Measurements from ENCODE around the gene GSTO2.

Gene GSTO2

DNA sequence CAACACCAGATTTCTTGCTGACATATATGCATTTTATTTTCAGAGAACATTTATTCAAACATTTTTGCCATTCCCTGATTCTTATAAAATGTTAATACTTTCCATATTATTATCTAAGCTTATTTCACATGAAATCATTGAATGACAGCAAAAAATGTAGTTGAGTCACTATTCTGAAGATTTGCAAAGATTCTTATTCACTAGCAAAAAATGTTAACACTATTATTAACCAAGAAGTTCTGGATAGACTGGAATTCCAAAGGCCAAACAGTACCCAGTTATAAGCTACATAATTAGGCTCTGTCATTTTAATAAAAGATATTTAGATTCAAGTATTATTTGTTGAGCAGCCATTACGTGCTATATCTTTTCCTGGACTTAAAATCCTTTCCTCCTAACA lies 4.3 kb downstream of the GSTO2 start:
- no peak for TF ChIP-seq CTCF (conservative IDR thresholded peaks at IDR 0.05)
- no peak overlapping the region for H3K27ac ChIP-seq

GRCh38 chr10:104273899-104274575 lies 5.1 kb downstream of the GSTO2 start:
- H3K27ac ChIP-seq, result no peak overlapping the region
- TF ChIP-seq CTCF (conservative IDR thresholded peaks at IDR 0.05) (no peak), ZFX (IDR thresholded peaks at IDR 0.05) (no peak)

DNA sequence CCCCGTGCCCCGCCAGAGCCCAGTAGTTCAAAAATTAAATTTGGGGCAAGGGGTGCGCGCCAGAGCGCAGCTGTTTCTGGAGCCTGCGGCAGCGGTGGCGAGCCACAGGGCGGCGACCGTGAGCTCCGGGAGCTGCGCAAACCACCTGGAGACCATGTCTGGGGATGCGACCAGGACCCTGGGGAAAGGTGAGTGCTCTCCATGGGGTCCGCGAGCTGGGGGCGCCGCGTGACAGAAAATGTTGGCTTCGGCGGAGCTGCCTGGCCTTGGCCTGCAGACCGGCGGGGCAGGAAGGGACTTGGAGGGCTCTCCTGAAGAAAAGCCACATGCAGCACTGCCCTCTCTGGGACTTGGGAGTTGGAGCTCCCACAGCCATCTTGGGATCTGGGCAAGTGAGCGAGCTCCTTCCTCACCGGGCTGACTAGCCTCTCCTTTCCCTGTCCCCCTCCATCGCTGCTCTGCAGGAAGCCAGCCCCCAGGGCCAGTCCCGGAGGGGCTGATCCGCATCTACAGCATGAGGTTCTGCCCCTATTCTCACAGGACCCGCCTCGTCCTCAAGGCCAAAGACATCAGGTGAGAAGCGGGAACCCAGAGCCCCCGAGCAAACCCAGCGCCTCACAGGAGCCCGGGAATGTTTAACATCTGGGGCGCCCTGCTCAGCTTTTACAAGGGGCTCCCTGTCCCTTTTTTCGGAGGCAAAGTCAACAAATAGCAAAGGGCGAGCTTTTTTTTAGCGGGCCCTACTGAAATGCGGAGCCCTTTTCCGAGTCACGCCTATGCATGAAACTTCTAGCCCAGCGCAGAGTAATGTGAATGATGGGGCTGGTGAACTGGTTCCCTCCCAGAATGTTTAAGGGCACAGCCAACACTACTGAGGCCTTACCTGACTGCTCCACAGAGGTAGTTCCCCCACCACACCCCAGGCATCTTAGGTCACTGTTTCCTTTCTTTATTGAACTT lies 6.1 kb downstream of the GSTO2 start:
- H3K27ac ChIP-seq, result no peak overlapping the region
- TF ChIP-seq ZFX (IDR thresholded peaks at IDR 0.05) (no peak), CTCF (conservative IDR thresholded peaks at IDR 0.05) (no peak)

- no peak overlapping the region for H3K27ac ChIP-seq
- TF ChIP-seq CTCF (conservative IDR thresholded peaks at IDR 0.05), result no peak
- TF ChIP-seq ZFX (IDR thresholded peaks at IDR 0.05), result no peak
These were observed 7.2 kb downstream of the GSTO2 start for GRCh38 chr10:104276192-104276591.

DNA sequence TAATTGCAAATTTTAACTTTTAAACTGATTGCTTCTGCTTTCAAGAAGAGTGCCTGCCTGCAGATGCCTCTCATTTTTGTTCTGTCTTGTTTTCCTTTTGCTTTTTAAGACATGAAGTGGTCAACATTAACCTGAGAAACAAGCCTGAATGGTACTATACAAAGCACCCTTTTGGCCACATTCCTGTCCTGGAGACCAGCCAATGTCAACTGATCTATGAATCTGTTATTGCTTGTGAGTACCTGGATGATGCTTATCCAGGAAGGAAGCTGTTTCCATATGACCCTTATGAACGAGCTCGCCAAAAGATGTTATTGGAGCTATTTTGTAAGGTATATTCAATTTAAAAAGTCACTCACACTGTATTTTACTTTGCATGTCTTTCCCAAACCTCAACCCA lies 8.8 kb downstream of the GSTO2 start:
- TF ChIP-seq CTCF (conservative IDR thresholded peaks at IDR 0.05) (no peak), ZFX (IDR thresholded peaks at IDR 0.05) (no peak)
- H3K27ac ChIP-seq, result peak overlapping the region; percentile 73

DNA sequence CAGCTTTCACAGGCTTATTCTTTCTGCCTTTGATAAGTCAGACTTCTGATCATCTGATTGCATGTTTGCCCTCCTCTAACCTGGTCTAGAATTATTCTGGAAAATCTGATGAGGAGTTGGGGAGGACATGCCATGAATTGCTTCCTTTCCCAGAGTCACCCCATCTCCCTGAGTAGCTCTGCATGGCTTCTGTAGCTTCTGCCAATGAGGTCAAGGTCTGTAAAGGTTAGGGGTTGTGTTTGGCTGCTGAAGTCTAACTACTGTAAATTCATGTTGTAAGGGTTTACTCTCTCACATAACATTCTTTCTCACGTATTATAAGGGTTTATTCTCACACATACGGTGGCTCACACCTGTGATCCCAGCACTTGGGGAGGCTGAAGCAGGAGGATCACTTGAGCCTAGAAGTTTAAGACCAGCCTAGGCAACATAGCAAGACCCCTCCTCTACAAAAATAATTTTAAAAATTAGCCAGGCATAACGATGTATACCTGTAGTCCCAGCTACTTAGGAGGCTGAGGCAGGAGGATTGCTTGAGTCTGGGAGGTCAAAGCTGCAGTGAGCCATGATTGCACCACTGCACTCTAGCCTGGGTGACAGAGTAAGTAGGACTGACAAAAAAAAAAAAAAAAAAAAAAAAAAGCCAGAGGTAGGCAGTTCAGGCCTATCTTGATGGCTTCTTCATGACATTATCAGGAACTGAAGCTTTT lies 10.7 kb downstream of the GSTO2 start:
- H3K27ac ChIP-seq, result peak overlapping the region; percentile 12; the same call in 1 of the 2 replicates
- TF ChIP-seq ZFX (IDR thresholded peaks at IDR 0.05) (no peak), CTCF (conservative IDR thresholded peaks at IDR 0.05) (no peak)
